GM20000 (cell line): ENCODE measurements around the gene INTS3.
"Not testable (repeated sequence)": the region's sequence is repeated elsewhere in the genome, so short reads cannot be mapped to it uniquely, and the experiment has no call there.

ENCODE experiments used
- DNase-seq: peaks from one replicate; pipeline ENCODE4 v3.0.0; 2012; ENCODE audit warnings: low spot score
- TF ChIP-seq, protein P1 (sequence below): IDR thresholded peaks from 2 replicates; pipeline ENCODE4 v1.5.1; 2012; ENCODE audit warnings: mild to moderate bottlenecking, control low read depth; ENCODE audit errors: extremely low read depth, missing control alignments

Gene INTS3

DNA sequence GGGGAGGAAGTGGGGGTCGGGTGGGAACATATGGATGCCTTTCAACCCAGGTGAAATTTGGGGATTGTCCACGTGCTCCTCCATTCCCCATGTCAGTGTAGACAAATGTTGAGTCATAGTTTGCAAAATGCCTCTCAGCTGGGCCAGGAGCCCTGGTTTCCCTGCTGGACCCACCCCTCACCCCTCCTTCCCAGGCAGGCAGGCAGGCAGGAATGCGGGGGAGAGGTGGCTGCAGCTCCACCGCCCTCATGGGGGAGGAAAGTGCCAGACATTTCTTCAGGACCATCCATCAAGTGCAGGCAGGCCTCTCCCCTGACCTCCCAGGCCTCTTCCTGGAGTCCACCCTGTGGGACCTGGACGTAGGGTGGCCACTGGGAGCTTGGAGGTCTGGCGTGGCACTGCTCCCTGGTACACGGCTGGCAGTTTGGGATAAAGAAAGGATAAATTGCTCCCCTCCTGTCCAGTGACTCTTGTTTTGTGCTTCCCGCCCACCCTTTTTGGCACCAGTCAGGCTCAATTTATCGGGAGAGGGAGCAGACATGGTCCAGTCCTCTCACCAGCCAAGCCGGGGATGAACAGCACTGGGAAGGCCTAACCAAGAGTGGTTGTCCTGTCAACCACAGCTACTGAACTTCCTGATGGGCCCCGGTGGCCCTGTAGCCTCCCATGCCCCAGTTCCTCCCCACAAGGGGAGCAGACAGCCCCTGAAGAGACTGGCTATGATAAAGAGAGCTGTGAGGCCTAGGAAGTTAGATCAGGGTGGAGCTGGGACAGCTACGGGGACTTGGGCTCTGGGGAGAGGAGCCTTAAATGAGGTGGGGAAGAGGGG, 30.4 kb upstream of the INTS3 start:
- DNase-seq = no peak
- TF ChIP-seq, protein P1, sequence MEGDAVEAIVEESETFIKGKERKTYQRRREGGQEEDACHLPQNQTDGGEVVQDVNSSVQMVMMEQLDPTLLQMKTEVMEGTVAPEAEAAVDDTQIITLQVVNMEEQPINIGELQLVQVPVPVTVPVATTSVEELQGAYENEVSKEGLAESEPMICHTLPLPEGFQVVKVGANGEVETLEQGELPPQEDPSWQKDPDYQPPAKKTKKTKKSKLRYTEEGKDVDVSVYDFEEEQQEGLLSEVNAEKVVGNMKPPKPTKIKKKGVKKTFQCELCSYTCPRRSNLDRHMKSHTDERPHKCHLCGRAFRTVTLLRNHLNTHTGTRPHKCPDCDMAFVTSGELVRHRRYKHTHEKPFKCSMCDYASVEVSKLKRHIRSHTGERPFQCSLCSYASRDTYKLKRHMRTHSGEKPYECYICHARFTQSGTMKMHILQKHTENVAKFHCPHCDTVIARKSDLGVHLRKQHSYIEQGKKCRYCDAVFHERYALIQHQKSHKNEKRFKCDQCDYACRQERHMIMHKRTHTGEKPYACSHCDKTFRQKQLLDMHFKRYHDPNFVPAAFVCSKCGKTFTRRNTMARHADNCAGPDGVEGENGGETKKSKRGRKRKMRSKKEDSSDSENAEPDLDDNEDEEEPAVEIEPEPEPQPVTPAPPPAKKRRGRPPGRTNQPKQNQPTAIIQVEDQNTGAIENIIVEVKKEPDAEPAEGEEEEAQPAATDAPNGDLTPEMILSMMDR = no peak

DNA sequence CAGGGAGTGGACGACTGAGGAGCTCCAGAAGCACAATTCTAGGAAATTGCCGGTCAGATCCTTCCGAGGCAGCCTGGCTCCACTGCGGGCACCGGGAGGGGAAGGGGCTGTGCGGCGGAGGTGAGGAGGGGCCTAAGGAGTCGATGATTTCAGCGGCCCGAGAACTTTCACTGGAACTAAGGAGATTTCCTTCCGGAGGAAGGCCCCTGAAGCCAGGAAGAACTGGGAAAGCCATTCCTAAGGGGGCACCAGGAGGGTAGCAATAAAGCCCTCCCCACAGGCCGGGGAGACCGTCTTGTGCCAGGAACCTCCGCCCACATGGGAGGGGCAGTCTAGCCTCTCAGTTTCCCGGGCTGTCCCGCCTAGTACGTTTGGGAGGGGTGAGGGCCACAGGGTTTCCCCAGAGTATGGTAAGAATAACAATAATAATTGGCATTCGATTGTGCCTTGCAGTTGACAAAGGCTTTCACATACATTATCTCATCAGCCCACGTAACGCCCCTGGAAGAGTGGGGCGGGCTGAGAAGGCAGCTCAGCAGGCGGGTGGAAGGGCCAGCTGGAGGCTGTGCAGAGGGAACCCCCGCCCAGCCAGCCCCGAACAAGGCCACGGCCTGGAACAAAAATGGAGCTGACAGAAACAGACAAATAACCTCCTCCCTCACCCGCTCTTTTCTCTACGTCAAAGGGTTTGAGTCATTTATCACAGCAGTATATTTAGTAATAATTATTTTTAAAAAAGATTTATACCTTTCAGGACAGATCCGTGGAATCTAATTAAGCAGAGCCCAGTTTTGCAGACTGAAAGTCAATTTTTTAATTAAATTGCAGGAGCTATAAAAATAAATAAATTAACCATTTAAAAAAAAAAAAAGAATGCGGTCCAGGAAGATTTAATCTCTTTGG, 29.6 kb upstream of the INTS3 start:
- TF ChIP-seq, protein P1 = no peak
- DNase-seq = no peak

DNA sequence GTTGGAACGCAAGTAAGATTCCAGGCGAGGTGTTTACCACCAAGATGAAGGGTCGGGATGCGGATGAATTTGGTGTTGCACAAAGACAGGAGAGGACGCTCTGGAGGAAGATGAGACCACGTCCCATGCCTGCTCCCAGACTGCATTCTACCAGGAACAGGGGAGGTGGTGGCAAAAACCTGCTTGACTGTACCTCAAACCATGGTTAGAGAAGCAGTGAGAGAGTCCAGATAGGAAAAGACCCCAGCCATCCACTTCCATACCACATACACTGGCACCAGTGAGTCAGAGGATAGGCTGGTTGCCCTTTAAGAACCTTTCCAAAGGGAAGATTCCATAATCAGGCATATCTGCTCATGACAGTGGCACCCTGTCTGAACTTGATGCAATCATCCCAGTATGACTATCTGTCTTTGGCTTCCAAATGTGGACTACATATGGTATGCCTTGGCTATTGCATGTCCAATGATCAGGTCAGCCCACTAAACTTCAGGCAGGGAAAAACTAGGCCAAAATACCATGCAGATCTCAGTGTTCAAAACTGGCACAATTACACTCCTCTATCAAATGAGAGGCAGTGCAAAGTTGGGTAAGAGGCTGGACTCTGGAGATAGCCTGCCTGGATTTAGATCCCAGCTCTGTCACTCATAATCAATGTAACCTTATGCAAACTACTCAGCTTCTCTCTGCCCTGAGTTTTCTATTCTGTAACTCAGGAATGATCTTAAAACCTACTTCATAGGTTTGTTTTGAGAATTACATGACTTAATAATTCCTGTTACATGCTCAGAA, 28.7 kb upstream of the INTS3 start:
- TF ChIP-seq, protein P1 = no peak
- DNase-seq = no peak

DNA sequence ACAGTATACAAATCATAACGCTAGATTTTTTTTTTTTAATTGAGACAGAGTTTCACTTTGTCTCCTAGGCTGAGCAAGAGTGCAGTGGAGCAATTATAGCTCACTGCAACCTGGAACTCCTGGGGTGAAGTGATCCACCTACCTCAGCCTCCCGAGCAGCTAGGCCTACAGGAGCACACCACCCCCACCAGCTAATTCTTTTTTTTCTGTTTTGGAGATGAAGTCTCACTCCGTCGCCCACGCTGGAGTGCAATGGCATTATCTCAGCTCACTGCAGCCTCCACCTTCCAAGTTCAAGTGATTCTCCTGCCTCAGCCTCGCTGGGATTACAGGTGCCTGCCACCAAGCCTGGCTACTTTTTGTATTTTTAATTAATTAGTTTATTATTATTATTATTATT, 28.1 kb upstream of the INTS3 start:
- TF ChIP-seq, protein P1 = no peak
- no peak for DNase-seq

DNA sequence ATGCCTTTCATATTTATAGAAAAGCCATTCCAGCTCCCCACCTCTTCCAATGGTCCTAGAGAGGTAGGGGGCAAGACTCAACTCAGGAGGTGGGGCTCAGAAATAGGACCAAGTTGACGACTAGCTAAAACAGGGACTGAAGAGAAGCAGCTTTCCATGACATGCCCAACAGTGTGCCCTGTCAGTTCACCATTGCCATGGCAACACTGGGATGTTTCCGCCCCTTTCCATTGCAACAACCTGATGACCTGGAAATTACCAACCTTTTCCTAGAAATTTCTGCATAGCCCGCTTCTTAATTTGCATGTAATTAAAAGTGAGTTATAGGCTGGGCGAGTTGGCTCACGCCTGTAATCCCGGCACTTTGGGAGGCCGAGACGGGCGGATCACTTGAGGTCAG, 22.4 kb upstream of the INTS3 start:
- TF ChIP-seq, protein P1 = no peak
- no peak for DNase-seq

DNA sequence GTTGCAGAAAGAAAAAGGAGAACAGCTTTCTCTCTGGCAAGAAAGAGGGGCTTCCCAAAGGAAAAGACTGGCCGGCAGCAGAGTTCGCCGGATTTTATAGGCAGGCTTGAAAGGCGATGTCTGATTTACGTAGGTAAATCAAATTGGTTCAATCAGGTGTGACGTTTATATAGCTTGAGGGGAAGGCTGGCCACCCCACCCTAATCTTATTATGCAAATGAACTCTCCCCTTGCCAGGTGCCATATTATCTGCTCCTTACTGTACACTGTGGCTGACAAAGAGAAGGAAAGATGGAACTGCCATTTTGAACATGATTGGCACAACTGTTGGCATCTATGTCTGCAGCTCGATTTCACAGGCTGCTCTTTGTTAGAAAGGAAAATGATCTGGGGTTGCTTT, 16.8 kb upstream of the INTS3 start:
- TF ChIP-seq, protein P1 = no peak
- no peak for DNase-seq

DNA sequence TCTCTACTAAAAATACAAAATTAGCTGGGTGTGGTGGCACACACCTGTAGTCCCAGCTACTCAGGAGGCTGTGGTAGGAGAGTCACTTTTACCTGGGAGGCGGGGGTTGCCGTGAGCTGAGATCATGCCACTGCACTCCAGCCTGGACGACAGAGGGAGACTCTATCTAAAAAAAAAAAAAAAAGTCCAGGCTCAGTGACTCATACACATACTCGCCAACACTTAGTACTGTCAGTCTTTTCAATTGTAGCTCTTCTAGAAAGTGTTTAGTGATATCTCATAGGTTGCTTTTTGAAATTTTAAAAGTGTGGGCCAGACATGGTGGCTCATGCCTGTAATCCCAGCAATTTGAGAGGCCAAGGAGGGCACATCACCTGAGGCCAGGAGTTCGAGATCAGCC, 11.6 kb upstream of the INTS3 start:
- DNase-seq = not testable (repeated sequence)
